DMS53 treated with DMSO at 0.1 percent for 48 hours (cell line): Measurements from ENCODE around the gene EML3.
"Not testable (repeated sequence)": the region's sequence is repeated elsewhere in the genome, so short reads cannot be mapped to it uniquely, and the experiment has no call there.

Source experiments
- DNase-seq: peaks from one replicate; lab custom pipeline; 2025; ENCODE audit not compliant: unreplicated experiment; lab: John Stamatoyannopoulos, UW

EML3 gene, protein sequence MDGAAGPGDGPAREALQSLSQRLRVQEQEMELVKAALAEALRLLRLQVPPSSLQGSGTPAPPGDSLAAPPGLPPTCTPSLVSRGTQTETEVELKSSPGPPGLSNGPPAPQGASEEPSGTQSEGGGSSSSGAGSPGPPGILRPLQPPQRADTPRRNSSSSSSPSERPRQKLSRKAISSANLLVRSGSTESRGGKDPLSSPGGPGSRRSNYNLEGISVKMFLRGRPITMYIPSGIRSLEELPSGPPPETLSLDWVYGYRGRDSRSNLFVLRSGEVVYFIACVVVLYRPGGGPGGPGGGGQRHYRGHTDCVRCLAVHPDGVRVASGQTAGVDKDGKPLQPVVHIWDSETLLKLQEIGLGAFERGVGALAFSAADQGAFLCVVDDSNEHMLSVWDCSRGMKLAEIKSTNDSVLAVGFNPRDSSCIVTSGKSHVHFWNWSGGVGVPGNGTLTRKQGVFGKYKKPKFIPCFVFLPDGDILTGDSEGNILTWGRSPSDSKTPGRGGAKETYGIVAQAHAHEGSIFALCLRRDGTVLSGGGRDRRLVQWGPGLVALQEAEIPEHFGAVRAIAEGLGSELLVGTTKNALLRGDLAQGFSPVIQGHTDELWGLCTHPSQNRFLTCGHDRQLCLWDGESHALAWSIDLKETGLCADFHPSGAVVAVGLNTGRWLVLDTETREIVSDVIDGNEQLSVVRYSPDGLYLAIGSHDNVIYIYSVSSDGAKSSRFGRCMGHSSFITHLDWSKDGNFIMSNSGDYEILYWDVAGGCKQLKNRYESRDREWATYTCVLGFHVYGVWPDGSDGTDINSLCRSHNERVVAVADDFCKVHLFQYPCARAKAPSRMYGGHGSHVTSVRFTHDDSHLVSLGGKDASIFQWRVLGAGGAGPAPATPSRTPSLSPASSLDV

DNA sequence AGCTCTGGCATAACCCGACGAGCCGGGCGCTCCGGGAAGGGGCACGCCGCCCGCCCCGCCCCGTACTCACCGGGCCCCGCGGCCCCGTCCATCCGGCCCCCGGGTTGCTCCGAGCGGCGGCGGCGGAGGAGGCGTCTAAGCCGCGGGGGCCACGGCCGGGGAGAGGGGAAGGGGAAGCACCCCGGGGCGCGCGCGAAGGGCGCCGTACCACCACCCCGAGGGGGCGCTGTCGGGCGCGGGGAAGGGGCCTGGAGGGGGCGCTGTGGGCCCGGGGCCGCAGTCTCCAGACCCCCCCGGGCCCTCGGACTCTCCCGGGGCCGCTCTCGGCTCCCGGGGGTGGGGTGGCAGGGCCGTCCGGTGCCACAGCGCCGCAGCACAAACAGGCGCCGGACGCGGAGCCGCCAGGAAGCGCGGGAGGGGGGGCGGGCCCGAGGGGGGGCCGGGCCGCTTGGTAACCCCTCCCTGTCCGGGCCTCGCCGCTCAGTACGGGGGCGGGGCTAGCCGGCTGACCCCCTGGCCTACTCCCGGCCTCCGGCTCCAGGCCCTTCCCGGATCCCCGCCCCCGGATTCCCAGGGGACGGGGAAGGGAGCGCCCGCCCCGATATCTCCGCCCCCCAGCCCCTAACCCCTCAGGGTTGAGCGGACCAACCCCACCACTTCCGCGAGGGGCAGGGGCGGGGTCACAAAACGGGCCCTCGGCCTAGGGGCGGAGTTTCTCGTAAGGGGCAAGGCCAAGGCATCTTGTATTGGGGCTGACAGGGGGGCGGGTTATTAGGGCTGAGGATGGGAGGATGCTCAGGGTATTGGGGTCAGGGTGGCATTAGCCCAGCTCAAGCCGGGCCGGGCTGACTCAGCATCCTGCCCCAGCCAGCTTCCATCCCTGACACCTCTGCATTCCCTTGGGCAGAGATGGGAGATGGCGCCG lies at the start of gene EML3, which contains the start of gene ROM1:
TSS of gene EML3 (minus strand) at position 410 of the 925 bp plus-strand sequence. CDS start at position 92, 318 bp downstream.
TSS of gene ROM1 (plus strand) at position 892 of the 925 bp plus-strand sequence. CDS start at position 917, 25 bp downstream.
- peak; percentile 51 for DNase-seq

DNA sequence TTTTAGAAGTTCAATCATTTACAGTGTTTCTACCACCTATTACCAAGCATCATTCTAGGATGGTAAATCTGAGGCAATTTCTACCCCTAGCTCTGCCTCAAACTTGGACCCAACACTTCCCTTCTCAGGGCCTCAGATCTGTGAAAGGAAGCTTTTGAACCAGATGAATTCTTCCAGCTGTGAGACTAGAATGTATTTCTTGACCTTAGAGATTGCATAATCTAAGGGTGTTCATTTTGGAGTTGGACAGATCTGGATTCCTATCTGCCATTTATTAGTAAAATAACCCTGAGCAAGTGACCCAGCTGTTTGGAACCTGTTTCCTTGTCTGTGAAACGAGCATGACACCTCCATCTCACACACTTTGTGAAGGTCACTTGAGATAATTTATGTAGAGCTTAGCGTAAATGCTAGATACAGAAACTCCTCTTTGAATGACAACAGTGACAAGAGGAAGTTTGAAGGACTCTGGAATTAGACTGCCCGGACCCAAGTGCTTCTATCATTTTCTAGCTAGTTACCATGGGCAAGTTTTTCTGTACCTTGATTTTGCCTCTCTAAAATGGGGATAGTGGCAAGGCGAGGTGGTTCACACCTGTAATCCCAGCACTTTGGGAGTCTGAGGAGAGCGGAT lies 44.3 kb upstream of the EML3 start:
- no peak for DNase-seq

DNA sequence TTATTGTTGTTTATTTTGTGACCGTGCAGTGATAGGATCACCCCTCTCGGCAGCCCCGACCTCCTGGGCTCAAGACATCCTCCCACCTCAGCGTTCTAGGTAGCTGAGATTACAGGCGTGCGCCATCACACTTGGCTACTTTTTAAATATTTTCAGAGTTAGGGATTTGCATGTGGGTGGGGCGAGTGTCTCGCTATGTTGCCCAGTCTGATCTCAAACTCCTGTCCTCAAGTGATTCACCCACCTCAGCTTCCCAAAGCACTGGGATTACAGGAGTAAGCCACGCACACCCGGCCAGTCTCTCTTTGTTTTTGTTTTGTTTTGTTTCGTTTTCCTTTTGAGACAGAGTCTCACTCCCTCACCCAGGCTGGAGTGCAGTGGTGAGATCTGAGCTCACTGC lies 41.7 kb upstream of the EML3 start:
- DNase-seq = no peak

DNA sequence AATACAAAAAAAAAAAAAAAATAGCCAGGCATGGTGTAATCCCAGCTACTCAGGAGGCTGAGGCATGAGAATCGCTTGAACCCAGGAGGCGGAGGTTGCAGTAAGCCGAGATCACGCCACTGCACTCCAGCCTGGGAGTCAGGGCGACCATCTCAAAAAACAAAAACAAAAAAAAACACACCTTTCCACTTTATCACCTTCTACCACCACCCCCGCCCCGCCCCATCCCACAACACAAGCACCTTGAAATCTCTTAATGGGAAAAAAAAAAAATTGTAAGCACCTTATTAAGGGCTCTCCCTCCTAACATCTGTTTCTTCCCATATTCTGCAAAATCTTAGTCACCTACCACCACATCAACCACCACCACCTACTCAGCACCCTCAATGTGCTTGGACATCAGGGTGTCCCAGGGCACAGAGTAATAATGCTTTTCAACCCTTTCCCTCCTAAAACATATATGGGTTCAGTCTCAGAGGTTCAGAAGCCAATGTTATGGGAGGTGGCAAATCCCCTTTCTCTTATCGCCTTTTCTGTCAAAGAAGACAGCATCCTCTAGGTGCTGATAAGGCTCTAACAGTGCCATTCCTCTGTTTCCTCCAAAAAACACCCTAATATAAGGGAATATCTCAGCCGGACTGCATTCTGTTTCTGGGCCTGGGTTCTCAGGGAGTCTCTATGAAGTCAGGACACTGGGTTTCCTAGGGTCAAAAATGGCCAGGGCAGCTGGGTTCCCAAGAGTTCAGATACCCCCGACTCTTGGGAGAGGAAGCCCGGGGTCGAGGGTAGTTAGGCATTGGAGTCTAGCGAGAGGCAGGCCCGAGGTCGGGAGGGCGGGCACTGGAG lies 39.8 kb upstream of the EML3 start:
- DNase-seq = no peak

DNA sequence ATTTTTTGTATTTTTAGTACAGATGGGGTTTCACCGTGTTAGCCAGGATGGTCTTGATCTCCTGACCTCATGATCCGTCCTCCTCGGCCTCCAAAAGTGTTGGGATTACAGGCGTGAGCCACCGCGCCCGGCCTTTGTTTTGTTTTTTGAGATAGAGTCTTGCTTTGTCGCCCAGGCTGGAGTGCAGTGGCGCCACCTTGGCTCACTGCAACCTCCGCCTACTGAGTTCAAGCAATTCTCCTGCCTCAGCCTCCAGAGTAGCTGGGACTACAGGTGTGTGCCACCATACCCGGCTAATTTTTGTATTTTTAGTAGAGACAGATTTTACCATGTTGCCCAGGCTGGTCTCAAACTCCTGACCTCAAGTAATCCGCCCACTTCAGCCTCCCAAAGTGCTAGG lies 37.7 kb upstream of the EML3 start:
- not testable (repeated sequence) for DNase-seq

DNA sequence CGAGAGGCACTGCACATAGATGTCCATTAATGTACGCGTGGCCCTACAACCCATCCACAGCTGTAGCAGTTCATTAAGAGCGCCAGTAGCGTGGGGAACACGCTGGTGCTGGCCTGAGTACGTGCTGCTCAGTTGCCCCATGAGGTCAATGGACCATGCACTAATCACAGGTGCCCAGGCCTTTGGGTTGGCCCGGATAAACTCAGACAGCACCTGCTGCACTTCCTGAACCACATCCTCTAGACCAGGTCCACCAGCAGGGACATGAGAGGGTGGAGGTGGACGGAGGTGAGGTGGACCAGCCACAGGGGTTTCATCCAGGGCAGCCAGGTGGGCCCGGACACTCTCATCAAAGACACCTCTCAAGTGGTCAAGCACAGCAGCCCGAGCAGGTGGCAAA lies 36.9 kb upstream of the EML3 start:
- DNase-seq = no peak

DNA sequence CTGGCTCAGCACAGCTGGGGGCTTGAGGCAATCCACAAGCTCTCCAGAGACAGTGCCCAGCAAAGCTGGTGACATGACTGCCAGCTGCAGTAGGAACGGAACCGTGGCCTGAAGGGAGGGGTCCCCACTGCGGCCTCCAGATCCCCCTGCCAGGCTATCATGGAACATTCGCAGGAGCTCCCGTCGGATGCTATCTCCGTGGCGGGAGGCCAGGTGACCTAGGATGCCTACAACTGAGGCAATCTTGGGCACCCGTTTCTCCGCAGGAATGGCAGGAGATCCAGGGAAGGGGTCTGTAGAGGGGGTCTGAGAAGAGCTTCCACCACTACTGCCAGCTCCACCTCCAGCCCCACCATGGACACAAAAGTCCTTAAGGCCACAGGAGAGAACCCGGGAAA lies 36.4 kb upstream of the EML3 start:
- DNase-seq = no peak

DNA sequence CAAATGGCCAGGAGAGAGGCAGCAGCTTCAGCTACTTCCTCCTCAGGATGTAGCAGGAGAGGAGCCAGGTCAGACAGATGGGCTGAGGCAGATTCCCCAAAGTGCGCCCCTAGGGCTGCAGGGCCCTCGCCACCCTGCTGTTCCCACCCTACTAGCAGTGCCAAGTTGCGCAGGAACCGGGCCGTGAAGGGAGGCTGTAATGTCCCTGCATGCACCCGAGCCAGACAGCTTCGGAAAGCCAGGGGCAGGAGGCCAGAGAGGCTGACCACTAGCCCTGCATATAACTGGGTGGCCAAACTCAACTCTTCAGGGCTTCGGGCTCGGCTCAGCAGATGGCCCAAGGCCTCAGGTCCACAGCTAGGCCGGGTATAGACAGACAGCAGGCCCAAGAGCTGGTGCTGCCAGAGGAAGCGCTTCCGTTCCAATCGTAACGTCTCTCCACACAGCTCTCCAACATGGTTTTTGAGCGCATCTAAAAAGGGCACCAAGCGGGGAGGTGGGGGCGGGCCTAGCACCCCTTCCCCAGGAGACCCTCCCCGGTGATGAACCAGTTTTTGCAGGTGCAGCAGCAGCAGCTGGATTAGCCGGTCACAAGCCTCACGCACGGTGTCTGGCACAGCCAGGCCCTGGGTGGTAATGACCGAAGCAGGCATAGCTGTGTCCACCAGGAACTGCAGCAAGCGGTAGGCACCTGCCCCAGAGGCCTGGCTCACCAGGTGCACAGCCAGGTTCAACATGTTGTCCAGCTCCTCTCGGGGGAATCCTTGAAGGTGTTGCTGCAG lies 35.8 kb upstream of the EML3 start:
- DNase-seq = no peak

DNA sequence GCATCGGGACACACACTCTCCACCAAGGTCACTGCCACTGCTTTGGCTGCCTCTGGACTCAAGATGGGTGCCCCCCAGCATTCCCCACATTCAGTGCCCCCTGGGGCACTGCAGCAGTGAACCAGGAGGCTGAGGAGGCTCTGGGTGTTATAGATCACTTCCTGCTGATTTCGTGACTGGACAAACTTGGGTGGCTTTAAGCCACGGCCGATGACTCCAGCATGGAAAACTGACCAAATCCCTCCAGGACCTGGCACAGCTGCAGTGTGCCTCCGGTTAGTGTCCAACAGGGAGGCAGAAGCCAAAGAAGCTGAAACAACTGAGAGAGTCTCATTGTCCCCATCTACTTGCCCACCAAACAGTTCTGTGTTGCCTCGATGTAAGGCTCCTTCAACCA lies 35.0 kb upstream of the EML3 start:
- DNase-seq = no peak

DNA sequence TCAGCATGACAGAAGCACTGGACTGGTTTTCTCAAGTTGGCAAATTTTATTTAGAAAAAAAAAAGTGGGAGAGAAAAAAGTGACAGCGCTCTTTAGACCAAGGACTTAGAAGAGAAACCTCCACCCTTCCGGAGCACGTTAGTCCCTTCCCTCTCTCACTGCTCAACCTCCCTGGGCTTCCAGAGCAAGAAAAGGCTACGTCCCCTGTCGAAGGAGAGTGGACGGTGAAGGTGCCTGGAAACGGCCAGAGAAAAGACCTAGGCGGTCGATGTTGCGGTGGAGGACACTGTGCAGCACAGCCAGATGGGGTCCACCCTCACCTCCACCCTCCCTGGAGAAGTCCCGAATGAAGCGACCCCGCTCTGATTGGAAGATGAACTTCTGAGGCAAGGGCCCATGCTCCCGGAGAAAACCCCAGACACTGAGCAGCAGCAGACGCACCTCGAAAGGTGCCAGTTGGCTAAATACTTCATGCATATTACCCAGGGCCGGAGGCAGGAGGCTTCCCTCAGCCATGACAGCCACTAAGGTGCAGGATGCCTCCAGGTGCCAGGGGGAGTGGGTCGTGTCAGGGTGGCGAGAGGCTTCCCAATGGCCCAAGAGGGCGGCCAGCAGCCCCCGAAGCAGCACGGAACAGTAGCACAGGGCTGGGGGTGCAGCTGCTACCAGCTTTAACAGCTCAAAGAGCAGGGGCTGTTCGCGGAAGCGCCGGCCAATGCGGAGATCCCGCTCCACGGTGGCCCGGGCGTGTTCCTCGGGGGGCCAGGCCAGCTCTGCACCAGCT lies 34.4 kb upstream of the EML3 start:
- DNase-seq = no peak

DNA sequence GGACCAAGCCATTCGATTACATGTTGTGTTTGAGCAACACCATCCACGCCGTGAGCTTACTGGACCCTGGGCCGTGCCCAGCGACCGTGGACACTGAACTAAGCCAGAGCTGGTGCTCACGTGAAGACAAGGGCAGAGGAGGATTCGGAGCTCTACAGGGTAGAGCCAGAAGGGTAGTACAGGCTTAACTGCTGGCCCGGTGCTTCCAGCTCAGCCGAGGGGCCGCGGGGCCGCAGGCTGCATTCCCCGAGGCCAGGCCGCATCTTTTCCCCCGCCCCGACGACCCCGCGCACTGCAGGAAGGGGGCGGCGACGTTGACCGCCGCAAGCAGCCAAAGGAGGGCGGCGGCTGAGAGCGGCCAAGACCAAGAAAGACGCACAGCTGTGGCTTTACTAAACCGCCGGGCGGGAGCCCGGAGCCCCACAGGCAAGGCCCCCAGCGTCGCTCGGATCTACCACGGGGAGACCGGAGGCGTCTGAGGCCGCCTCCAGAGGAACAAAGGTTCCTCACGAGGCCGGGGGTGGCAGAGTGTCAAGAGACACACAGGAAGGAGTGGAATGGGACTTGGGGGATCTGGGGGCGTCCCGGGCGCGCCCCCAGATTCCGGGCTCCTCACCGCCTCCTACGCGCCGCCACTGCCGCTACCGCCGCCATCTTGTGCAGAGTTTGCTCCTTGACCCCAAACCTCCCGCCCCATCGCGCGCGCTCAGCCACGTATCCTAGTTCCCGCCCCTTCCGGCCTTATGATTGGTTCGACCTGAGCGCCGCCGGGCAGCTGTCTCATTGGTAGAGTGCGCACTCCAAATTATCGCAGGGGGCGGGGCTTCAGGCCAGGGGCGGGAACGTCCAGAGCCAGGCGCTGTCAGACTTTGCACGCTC lies 33.6 kb upstream of the EML3 start, which contains the start of gene GANAB:
TSS of gene GANAB (minus strand) at position 668 of the 879 bp plus-strand sequence. CDS start at position 654, 14 bp downstream.
- DNase-seq = peak; percentile 95

DNA sequence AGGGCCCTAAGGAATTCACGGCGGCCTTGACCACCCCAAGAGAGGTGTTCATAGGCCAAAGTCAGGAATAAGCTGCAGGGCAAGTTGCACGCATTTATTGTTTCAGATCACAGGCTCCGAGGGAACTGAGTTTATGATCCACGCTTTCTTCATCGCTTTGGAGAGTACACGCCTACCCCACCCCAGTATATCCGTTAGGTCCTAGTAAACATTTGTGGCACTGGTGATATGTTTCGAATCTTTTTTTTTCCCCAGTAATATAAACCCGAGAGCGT lies 33.0 kb upstream of the EML3 start:
- DNase-seq = no peak

DNA sequence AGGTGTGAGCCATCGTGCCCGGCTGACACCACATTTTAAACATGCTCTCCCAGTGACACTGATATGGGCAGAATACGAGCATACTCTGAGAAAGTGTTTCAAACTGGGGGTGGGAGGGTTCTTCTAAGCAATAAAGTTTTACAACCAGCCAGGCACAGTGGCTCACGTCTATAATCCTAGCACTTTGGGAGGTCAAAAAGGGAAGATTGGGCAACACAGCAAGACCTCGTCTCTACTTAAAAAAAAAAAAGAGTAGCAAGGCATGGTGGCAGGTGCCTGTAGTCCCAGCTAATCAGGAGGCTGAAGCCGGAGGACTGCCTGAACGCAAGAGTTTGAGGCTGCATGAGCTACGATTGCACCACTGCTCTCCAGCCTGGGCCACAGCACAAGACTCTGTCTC lies 31.6 kb upstream of the EML3 start:
- DNase-seq = no peak

DNA sequence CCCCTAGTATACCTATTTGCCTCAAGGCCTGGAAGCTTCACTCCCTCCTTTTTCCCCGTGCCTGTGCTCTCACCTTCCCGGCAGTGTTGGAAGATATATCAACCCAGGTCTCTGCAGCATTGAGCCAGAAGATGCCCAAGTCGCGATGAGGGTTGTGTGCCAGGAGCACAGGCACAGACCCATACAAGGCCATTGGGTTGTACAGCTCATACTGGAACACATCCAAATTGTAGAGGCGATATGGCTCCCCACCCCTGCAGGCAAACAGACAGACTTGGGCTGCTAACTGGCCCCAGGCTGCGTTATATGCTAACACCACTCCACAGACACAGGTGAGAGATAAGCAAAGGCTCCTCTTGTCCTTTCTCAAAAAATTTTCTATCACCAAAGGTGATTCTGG lies 19.9 kb upstream of the EML3 start:
- no peak for DNase-seq

DNA sequence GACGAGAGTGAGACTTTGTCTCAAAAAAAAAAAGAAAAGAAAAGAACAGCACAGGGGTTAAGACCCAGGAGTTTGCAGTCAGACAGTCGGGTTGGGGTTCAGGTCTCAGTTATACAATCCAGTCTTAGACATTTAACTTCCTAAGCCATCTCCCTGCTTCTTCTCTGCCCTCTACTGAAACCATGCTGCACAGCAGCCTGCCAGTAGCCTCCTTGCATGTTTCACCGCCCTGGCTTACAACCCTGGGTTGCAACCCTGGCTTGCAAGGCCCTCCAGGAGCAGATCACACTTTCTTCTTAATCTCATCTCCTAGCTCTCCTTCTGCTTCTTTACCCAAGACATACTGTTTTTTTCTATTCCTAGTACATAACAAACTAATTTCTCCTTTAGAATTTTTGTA lies 15.1 kb upstream of the EML3 start:
- no peak for DNase-seq

DNA sequence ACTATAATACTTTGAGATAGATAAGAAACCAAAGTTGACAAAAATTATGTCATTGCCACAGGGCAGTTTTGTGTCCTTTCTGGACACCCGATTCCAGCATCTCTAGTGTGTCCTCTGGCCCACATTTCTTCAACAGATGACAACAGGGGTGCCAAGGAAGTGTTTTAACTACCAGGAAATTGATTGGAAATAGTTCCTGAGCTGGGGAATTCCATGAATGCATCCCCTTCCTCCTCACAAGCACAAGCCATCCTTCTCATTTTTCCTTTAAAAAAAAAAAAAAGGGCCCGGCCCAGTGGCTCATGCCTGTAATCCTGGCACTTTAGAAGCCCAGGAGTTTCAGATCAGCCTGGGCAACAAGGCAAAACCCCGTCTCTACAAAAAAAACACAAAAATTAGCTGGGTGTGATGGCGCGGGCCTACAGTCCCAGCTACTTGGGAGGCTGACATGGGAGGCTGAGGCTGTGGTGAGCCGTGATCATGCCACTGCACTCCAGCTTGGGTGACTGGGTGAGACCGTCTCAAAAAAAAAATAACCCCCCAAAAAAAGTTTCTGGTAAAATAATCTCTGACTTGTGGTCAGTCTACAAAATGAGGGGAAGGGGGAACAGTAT lies 10.0 kb upstream of the EML3 start:
- no peak for DNase-seq
